Endothelial cell of umbilical vein (primary cell): ENCODE data around the gene PFKL. TPM values are rescaled to one million over a fixed set of nuclear protein-coding genes. Genes with fewer than 3 reads are reported as not detected.

ENCODE experiments used
- Bru-seq: library from RNA; stranded (reverse); fragments of 400-500 nt; gene quantifications from one replicate; lab custom pipeline; 2021; lab: Mats Ljungman, UMichigan
- BruChase-seq, 2 experiments: library from RNA; stranded (reverse); fragments of 400-500 nt; gene quantifications; one replicate each; lab custom pipeline; 2021; lab: Mats Ljungman, UMichigan
- BruUV-seq: library from RNA; stranded (reverse); fragments of 400-500 nt; replicated peaks from 2 replicates; lab custom pipeline; 2021; lab: Mats Ljungman, UMichigan
- CTCF ChIA-PET: fragments of 300-600, 350-600 bp; sonication (Branson Sonifier 250); formaldehyde crosslinking; loops from one replicate; lab custom pipeline; 2021; ENCODE audit warnings: antibody characterized with exemption, inconsistent platforms; lab: Charles Lee
- POLR2A ChIA-PET: fragments of 300-600, 350-600 bp; sonication (Branson Sonifier 250); formaldehyde crosslinking; loops from one replicate; lab custom pipeline; 2021; ENCODE audit warnings: antibody characterized with exemption, inconsistent platforms; lab: Charles Lee
- DNase-seq: peaks from one replicate; pipeline ENCODE4 v3.0.0-alpha.2; 2011; ENCODE audit warnings: low read depth, low spot score
- FAIRE-seq: peaks from 2 replicates; lab custom pipeline; 2011; peaks lifted over from hg19 to GRCh38; lab: Jason Lieb, UNC
- H2AFZ ChIP-seq: 2 replicates; pipeline ENCODE4 v1.6.0; 2012; ENCODE audit warnings: low read depth, low read length, control low read depth, inconsistent platforms
- H3K27ac ChIP-seq: 2 replicates; pipeline ENCODE4 v1.5.1; 2011; ENCODE audit warnings: low read depth, mild to moderate bottlenecking, control low read depth, low read length, moderate library complexity; ENCODE audit not compliant: insufficient read depth
- H3K27me3 ChIP-seq, 2 experiments: 2 replicates each; pipeline versions ENCODE4 v1.6.0 to v1.6.1; 2011; ENCODE audit warnings: low read length in 2 of 2, mixed read lengths in 1 of 2; ENCODE audit not compliant: control insufficient read depth in 2 of 2, insufficient read depth in 2 of 2
- H3K36me3 ChIP-seq, 2 experiments: 2 replicates in 1 of 2; 3 replicates in 1 of 2; pipeline ENCODE4 v1.5.1; 2011; ENCODE audit warnings: low read length in 2 of 2, mild to moderate bottlenecking in 1 of 2, moderate library complexity in 1 of 2; ENCODE audit not compliant: control insufficient read depth in 2 of 2, insufficient read depth in 2 of 2; ENCODE audit errors: extremely low read depth in 1 of 2
- H3K4me1 ChIP-seq: 3 replicates; pipeline ENCODE4 v1.5.1; 2011; ENCODE audit warnings: mild to moderate bottlenecking, low read length; ENCODE audit not compliant: control insufficient read depth, insufficient read depth; ENCODE audit errors: extremely low read depth
- H3K4me2 ChIP-seq: 2 replicates; pipeline ENCODE4 v1.6.1; 2011; ENCODE audit warnings: low read length, control low read depth, mixed read lengths; ENCODE audit not compliant: insufficient read depth
- H3K4me3 ChIP-seq, 3 experiments: fragments of 200-600 bp in 1 of 3; sonication (generic), shearing (Covaris generic) in 1 of 3; replicated peaks in 1 of 3; 2 replicates each; pipeline ENCODE4 v1.5.1; 2011 to 2016; ENCODE audit warnings: control low read depth in 3 of 3, low read length in 3 of 3, mild to moderate bottlenecking in 2 of 3, inconsistent platforms in 1 of 3, low read depth in 1 of 3, moderate library complexity in 1 of 3; ENCODE audit not compliant: insufficient read depth in 1 of 3
- H3K79me2 ChIP-seq: 2 replicates; pipeline ENCODE4 v1.6.0; 2012; ENCODE audit warnings: low read length, inconsistent platforms; ENCODE audit not compliant: control insufficient read depth, insufficient read depth
- H3K9ac ChIP-seq: replicated peaks from 2 replicates; pipeline ENCODE3; 2011; ENCODE audit warnings: low read length, control low read depth; ENCODE audit not compliant: insufficient read depth; ENCODE audit errors: extremely low read depth
- H3K9me1 ChIP-seq: replicated peaks from 3 replicates; pipeline ENCODE4 v1.6.0; 2011; ENCODE audit warnings: mild to moderate bottlenecking, low read length; ENCODE audit not compliant: control insufficient read depth, insufficient read depth; ENCODE audit errors: extremely low read depth
- H3K9me3 ChIP-seq: replicated peaks from 2 replicates; pipeline ENCODE4 v1.5.1; 2012; ENCODE audit warnings: low read length, inconsistent platforms; ENCODE audit not compliant: control insufficient read depth, insufficient read depth
- H4K20me1 ChIP-seq: replicated peaks from 2 replicates; pipeline ENCODE3; 2011; ENCODE audit warnings: mild to moderate bottlenecking, low read length; ENCODE audit not compliant: control insufficient read depth, insufficient read depth; ENCODE audit errors: extremely low read depth
- EZH2 ChIP-seq: IDR thresholded peaks from 2 replicates; pipeline ENCODE4 v1.6.1; 2012; ENCODE audit warnings: borderline replicate concordance, low read depth, mild to moderate bottlenecking, moderate library complexity, low read length, inconsistent platforms; ENCODE audit not compliant: severe bottlenecking
- FOS ChIP-seq: IDR thresholded peaks from 2 replicates; pipeline ENCODE4 v1.6.1; 2011; ENCODE audit warnings: mild to moderate bottlenecking, low read length, moderate library complexity, borderline replicate concordance; ENCODE audit not compliant: insufficient read depth
- GATA2 ChIP-seq: IDR thresholded peaks from 2 replicates; pipeline ENCODE4 v1.7.0; 2011; ENCODE audit warnings: low read depth, mild to moderate bottlenecking, moderate library complexity, mixed read lengths, low read length; ENCODE audit not compliant: insufficient read length, insufficient read depth
- JUN ChIP-seq: IDR thresholded peaks from 2 replicates; pipeline ENCODE4 v1.6.1; 2011; ENCODE audit warnings: borderline replicate concordance, low read depth; ENCODE audit not compliant: insufficient read length, insufficient read depth
- MAX ChIP-seq: IDR thresholded peaks from 2 replicates; pipeline ENCODE4 v1.6.1; 2011; ENCODE audit not compliant: insufficient read depth, insufficient read length
- MYC ChIP-seq: IDR thresholded peaks from one replicate; pipeline ENCODE4 v1.6.1; 2011; ENCODE audit warnings: mild to moderate bottlenecking, low read depth, low read length
- POLR2A ChIP-seq: IDR thresholded peaks from 2 replicates; pipeline ENCODE4 v1.6.1; 2012; ENCODE audit warnings: low read depth, mild to moderate bottlenecking, control low read depth, low read length
- POLR2AphosphoS5 ChIP-seq: IDR thresholded peaks from 2 replicates; pipeline ENCODE4 v1.6.1; 2012; ENCODE audit warnings: low read depth, mild to moderate bottlenecking, control low read depth, low read length, moderate library complexity; ENCODE audit not compliant: insufficient read depth
- dilution Hi-C: fragments of 300-500 bp; cut with MboI; formaldehyde crosslinking; loops from one replicate; pipeline ENCODE4 v1.15.0; 2019; ENCODE audit warnings: low sequenced_read_pairs; ENCODE audit not compliant: extremely low pct_ligation_motif_present
- intact Hi-C: fragments of 100-400 bp; cut with micrococcal nuclease; formaldehyde crosslinking; loops from one replicate; pipeline ENCODE4 v1.10.0; 2022
- long read RNA-seq: library from polyadenylated mRNA; stranded (forward); transcript quantifications from one replicate; pipeline ENCODE4 v2.0.0, GENCODE V29; 2021
- polyA minus RNA-seq, 3 experiments: library from RNA; depleted of rRNA, polyadenylated mRNA; stranded (reverse); fragments of >200 nt; gene quantifications; 1 replicate in 1 of 3; 2 replicates in 2 of 3; pipeline ENCODE4 v1.2.3, GENCODE V29; 2011
- polyA plus RNA-seq, 4 experiments: library from polyadenylated mRNA; depleted of rRNA in 3 of 4; stranded (reverse) in 3 of 4; unstranded in 1 of 4; fragments of >200 nt; gene quantifications; 2 replicates each; pipeline versions ENCODE4 v1.2.1 to v1.2.3, GENCODE V29; 2011 to 2012; ENCODE audit warnings: missing spikeins in 1 of 4
- total RNA-seq: library from RNA; stranded (reverse); gene quantifications from 2 replicates; pipeline ENCODE4 v1.2.3, GENCODE V29; 2021
- TF ChIP-seq, protein P1 (sequence below), 2 donors: IDR thresholded peaks; 1 replicate in 1 of 2; 2 replicates in 1 of 2; pipeline ENCODE4 v1.5.1; 2011; ENCODE audit warnings: low read length in 2 of 2, mild to moderate bottlenecking in 2 of 2, moderate library complexity in 2 of 2, control low read depth in 1 of 2, inconsistent platforms in 1 of 2, low read depth in 1 of 2; ENCODE audit not compliant: insufficient read depth in 1 of 2; ENCODE audit errors: extremely low read depth in 1 of 2

PFKL gene
- 154 and 170 TPM in 2 replicates for total RNA-seq
- polyA plus RNA-seq: 137 and 157 TPM in 2 replicates
- 89.0 and 110 TPM in 2 replicates for polyA plus RNA-seq (2011; cell fraction: cytosol; rRNA removed)
- polyA plus RNA-seq (2011; cell fraction: nucleus; rRNA removed): 247 and 268 TPM in 2 replicates
- 96.3 and 164 TPM in 2 replicates for polyA plus RNA-seq (2012)
- 92.7 and 121 TPM in 2 replicates for polyA minus RNA-seq
- polyA minus RNA-seq (2011; cell fraction: cytosol; rRNA and poly(A)+ RNA removed): 85.0 TPM
- polyA minus RNA-seq (2011; cell fraction: nucleus; rRNA and poly(A)+ RNA removed): 44.1 and 74.1 TPM in 2 replicates
- percentile 57 among the genes with signal in this experiment for Bru-seq, nascent RNA
- percentile 81 among the genes with signal in this experiment for BruChase-seq, experiment 1, labeled RNA remaining after a 6-hour chase
- percentile 78 among the genes with signal in this experiment for BruChase-seq, experiment 2, labeled RNA remaining after a 2-hour chase
- long read RNA-seq, transcript PFKL-201 (22 exons, 2,912 nt): major isoform, 473 of 699 reads
- long read RNA-seq, partial matches to known transcripts: 153 of 699 reads
- long read RNA-seq, other reads (novel, unspliced or antisense): 65 of 699 reads

GRCh38 chr21:44299458-44300261, at the start of gene PFKL:
PFKL (plus strand) TSS chr21:44300053; CDS start chr21:44300106, 53 bp downstream.
- H3K4me1 ChIP-seq: peaks cover 12% of the 10 kb centered on the region
- DNase-seq (peak; percentile 38), FAIRE-seq (no peak)
- H3K4me2 ChIP-seq: peak within 1 kb of the TSS; percentile 77
- BruUV-seq: TSS peak; percentile 59
- no peaks in the 10 kb centered on the region for H3K27me3 ChIP-seq
- peak within 1 kb of the TSS; percentile 79 for H3K9ac ChIP-seq
- ChIA-PET POLR2A (no interaction called here), CTCF (interaction anchor here (1.0 to 1.2 kb wide), 2 partner anchors 25 to 286 kb away, joined by 3 read pairs; no protein-coding TSS in a partner anchor)
- no peaks in the 10 kb centered on the region for H3K9me3 ChIP-seq
- intact Hi-C loops (no loop called here), dilution Hi-C loops (no loop called here)
- H3K79me2 ChIP-seq: peaks cover 32% of the 10 kb centered on the region
- TF ChIP-seq MYC (no peak), JUN (no peak), EZH2 (no peak), FOS (no peak), POLR2AphosphoS5 (peak; percentile 52), MAX (no peak), POLR2A (peak; percentile 51), GATA2 (no peak)
- TF ChIP-seq, protein P1, sequence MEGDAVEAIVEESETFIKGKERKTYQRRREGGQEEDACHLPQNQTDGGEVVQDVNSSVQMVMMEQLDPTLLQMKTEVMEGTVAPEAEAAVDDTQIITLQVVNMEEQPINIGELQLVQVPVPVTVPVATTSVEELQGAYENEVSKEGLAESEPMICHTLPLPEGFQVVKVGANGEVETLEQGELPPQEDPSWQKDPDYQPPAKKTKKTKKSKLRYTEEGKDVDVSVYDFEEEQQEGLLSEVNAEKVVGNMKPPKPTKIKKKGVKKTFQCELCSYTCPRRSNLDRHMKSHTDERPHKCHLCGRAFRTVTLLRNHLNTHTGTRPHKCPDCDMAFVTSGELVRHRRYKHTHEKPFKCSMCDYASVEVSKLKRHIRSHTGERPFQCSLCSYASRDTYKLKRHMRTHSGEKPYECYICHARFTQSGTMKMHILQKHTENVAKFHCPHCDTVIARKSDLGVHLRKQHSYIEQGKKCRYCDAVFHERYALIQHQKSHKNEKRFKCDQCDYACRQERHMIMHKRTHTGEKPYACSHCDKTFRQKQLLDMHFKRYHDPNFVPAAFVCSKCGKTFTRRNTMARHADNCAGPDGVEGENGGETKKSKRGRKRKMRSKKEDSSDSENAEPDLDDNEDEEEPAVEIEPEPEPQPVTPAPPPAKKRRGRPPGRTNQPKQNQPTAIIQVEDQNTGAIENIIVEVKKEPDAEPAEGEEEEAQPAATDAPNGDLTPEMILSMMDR (IDR thresholded peaks at IDR 0.05; ENCODE audit: extremely low read depth in 1 of 2, insufficient read depth in 1 of 2, low read depth in 1 of 2, low read length in 2 of 2): no peak
- H3K9me1 ChIP-seq: no peaks in the 10 kb centered on the region
- no peaks in the 10 kb centered on the region for H4K20me1 ChIP-seq
- peak within 1 kb of the TSS; percentile 68 for H3K27ac ChIP-seq
- peak within 1 kb of the TSS; percentile 92 for H2AFZ ChIP-seq
- H3K36me3 ChIP-seq: no peaks in the 10 kb centered on the region
- peak within 1 kb of the TSS; percentile 57 to 82 (median 65) for H3K4me3 ChIP-seq
